Adipocyte (in vitro differentiated cells): ENCODE measurements around the gene PLEKHH1.

Experiments used
- DNase-seq: peaks from one replicate; pipeline ENCODE4 v3.0.0-alpha.2; 2015; ENCODE audit warnings: low read depth
- H3K27me3 ChIP-seq: replicated peaks from 2 replicates; pipeline ENCODE4 v1.7.0; 2013; ENCODE audit warnings: mild to moderate bottlenecking, low read length, moderate library complexity; ENCODE audit not compliant: control insufficient read depth, insufficient read depth
- H3K36me3 ChIP-seq: 2 replicates; pipeline ENCODE4 v1.7.0; 2013; ENCODE audit warnings: low read length, mild to moderate bottlenecking, moderate library complexity; ENCODE audit not compliant: control insufficient read depth, insufficient read depth, severe bottlenecking
- H3K4me1 ChIP-seq: 2 replicates; pipeline ENCODE4 v1.7.0; 2013; ENCODE audit warnings: mild to moderate bottlenecking, low read length, moderate library complexity; ENCODE audit not compliant: control insufficient read depth, insufficient read depth
- H3K4me3 ChIP-seq: 2 replicates; pipeline ENCODE4 v1.7.0; 2013; ENCODE audit warnings: mild to moderate bottlenecking, low read length, moderate library complexity
- H3K9ac ChIP-seq: 2 replicates; pipeline ENCODE4 v1.7.0; 2013; ENCODE audit warnings: mild to moderate bottlenecking, low read length, moderate library complexity
- H3K9me3 ChIP-seq: 2 replicates; pipeline ENCODE4 v1.7.0; 2013; ENCODE audit warnings: mild to moderate bottlenecking, low read length, moderate library complexity; ENCODE audit not compliant: control insufficient read depth

PLEKHH1 gene

GRCh38 chr14:67554341-67554740 is 21.3 kb downstream of the PLEKHH1 start:
- Histone ChIP-seq H3K9me3 (no peaks in the 10 kb centered on the region), H3K27me3 (peaks cover 22% of the 10 kb centered on the region), H3K4me3 (no peak overlapping the region), H3K4me1 (no peaks in the 10 kb centered on the region), H3K36me3 (no peaks in the 10 kb centered on the region), H3K9ac (no peak overlapping the region)
- no peak for DNase-seq

GRCh38 chr14:67555518-67556090 is 22.5 kb downstream of the PLEKHH1 start:
- peaks cover 19% of the 10 kb centered on the region for H3K27me3 ChIP-seq
- no peaks in the 10 kb centered on the region for H3K36me3 ChIP-seq
- no peak overlapping the region for H3K9ac ChIP-seq
- H3K9me3 ChIP-seq, result no peaks in the 10 kb centered on the region
- H3K4me3 ChIP-seq, result no peak overlapping the region
- DNase-seq, result no peak
- H3K4me1 ChIP-seq, result no peaks in the 10 kb centered on the region

- H3K4me1 ChIP-seq, result no peaks in the 10 kb centered on the region
- H3K9me3 ChIP-seq, result no peaks in the 10 kb centered on the region
- peaks cover 13% of the 10 kb centered on the region for H3K27me3 ChIP-seq
- no peaks in the 10 kb centered on the region for H3K36me3 ChIP-seq
- H3K9ac ChIP-seq, result no peak overlapping the region
- H3K4me3 ChIP-seq, result no peak overlapping the region
- no peak for DNase-seq
Measured at GRCh38 chr14:67556671-67557070, 23.6 kb downstream of the PLEKHH1 start.

- Histone ChIP-seq H3K27me3 (peaks cover 13% of the 10 kb centered on the region), H3K9me3 (no peaks in the 10 kb centered on the region), H3K36me3 (no peaks in the 10 kb centered on the region), H3K9ac (no peak overlapping the region), H3K4me3 (no peak overlapping the region), H3K4me1 (no peaks in the 10 kb centered on the region)
- no peak for DNase-seq
Measured at GRCh38 chr14:67557118-67557517, 24.0 kb downstream of the PLEKHH1 start.

GRCh38 chr14:67557656-67558055 is 24.6 kb downstream of the PLEKHH1 start:
- H3K4me3 ChIP-seq, result no peak overlapping the region

GRCh38 chr14:67559639-67560038 is 26.5 kb downstream of the PLEKHH1 start:
- H3K27me3 ChIP-seq, result peaks cover under 1% of the 10 kb centered on the region
- H3K4me1 ChIP-seq, result peaks cover 1% of the 10 kb centered on the region
- H3K36me3 ChIP-seq, result peaks cover 3% of the 10 kb centered on the region
- no peak for DNase-seq
- H3K9me3 ChIP-seq, result no peaks in the 10 kb centered on the region
- no peak overlapping the region for H3K9ac ChIP-seq
- no peak overlapping the region for H3K4me3 ChIP-seq

More at GRCh38 chr14:67557656-67558055, 24.6 kb downstream of the PLEKHH1 start:
- H3K27me3 ChIP-seq, result peaks cover 13% of the 10 kb centered on the region
- no peak for DNase-seq
- H3K36me3 ChIP-seq, result no peaks in the 10 kb centered on the region
- no peaks in the 10 kb centered on the region for H3K4me1 ChIP-seq
- H3K9me3 ChIP-seq, result no peaks in the 10 kb centered on the region
- H3K9ac ChIP-seq, result no peak overlapping the region

- Histone ChIP-seq H3K9me3 (no peaks in the 10 kb centered on the region), H3K4me1 (peaks cover 22% of the 10 kb centered on the region), H3K9ac (no peak overlapping the region), H3K4me3 (no peak overlapping the region), H3K27me3 (no peaks in the 10 kb centered on the region), H3K36me3 (peaks cover 3% of the 10 kb centered on the region)
- no peak for DNase-seq
Measured at GRCh38 chr14:67562025-67562775, 29.1 kb downstream of the PLEKHH1 start.

- Histone ChIP-seq H3K4me3 (no peak overlapping the region), H3K9ac (no peak overlapping the region), H3K4me1 (peaks cover 28% of the 10 kb centered on the region), H3K27me3 (no peaks in the 10 kb centered on the region), H3K9me3 (no peaks in the 10 kb centered on the region), H3K36me3 (peaks cover 3% of the 10 kb centered on the region)
- DNase-seq, result no peak
Measured at GRCh38 chr14:67562776-67563150, 29.7 kb downstream of the PLEKHH1 start.

GRCh38 chr14:67564236-67564635 is 31.1 kb downstream of the PLEKHH1 start:
- Histone ChIP-seq H3K9me3 (no peaks in the 10 kb centered on the region), H3K4me3 (no peak overlapping the region), H3K36me3 (peaks cover 3% of the 10 kb centered on the region), H3K9ac (no peak overlapping the region), H3K27me3 (no peaks in the 10 kb centered on the region), H3K4me1 (peaks cover 30% of the 10 kb centered on the region)
- no peak for DNase-seq

- Histone ChIP-seq H3K27me3 (no peaks in the 10 kb centered on the region), H3K4me1 (peaks cover 37% of the 10 kb centered on the region), H3K4me3 (no peak overlapping the region), H3K36me3 (peaks cover 3% of the 10 kb centered on the region), H3K9ac (peak overlapping the region; percentile 73), H3K9me3 (no peaks in the 10 kb centered on the region)
- peak; percentile 89 for DNase-seq
Measured at GRCh38 chr14:67566908-67567307, 33.8 kb downstream of the PLEKHH1 start.

GRCh38 chr14:67567654-67568053 is 34.6 kb downstream of the PLEKHH1 start:
- peaks cover 3% of the 10 kb centered on the region for H3K36me3 ChIP-seq

More at GRCh38 chr14:67567654-67568053, 34.6 kb downstream of the PLEKHH1 start:
- Histone ChIP-seq H3K4me1 (peaks cover 37% of the 10 kb centered on the region), H3K27me3 (peaks cover 3% of the 10 kb centered on the region), H3K4me3 (peak overlapping the region; percentile 44), H3K9me3 (no peaks in the 10 kb centered on the region), H3K9ac (peak overlapping the region; percentile 73)
- no peak for DNase-seq
